GM18858 (cell line): ENCODE data around the gene CLK1.

Experiments
- ATAC-seq: cut with Tn5 transposase; IDR thresholded peaks from one replicate; pipeline ENCODE4 v1.9.1; 2021; ENCODE audit not compliant: unreplicated experiment

CLK1 gene

GRCh38 chr2:200811333-200812121, 52.9 kb downstream of the CLK1 start, which contains the start of gene BZW1:
Gene BZW1, plus strand, starts transcription at chr2:200811910. Its CDS starts 1,308 bp downstream, at chr2:200813218.
- ATAC-seq, result peak; percentile 54

- ATAC-seq, result no peak
Observed at GRCh38 chr2:200810998-200811332, 53.5 kb downstream of the CLK1 start.

- no peak for ATAC-seq
Observed at GRCh38 chr2:200810252-200810997, 54.0 kb downstream of the CLK1 start.

- ATAC-seq, result no peak
Observed at GRCh38 chr2:200809506-200810251, 54.8 kb downstream of the CLK1 start.
